Smooth muscle cell (in vitro differentiated cells): ENCODE results near the gene SLAMF7. TPM values are rescaled to one million over a fixed set of nuclear protein-coding genes. Genes with fewer than 3 reads are reported as not detected.

Source experiments
- DNase-seq: peaks from one replicate; lab custom pipeline; 2025; ENCODE audit not compliant: unreplicated experiment; lab: John Stamatoyannopoulos, UW
- H2AFZ ChIP-seq: fragments of 200-600 bp; sonication (generic); 2 replicates; pipeline ENCODE4 v1.6.0; 2016; ENCODE audit warnings: antibody characterized with exemption, low read depth, mild to moderate bottlenecking
- H3F3A ChIP-seq: fragments of 200-600 bp; sonication (generic); 2 replicates; pipeline ENCODE4 v1.6.0; 2017; ENCODE audit warnings: antibody characterized with exemption, low read depth
- H3K27ac ChIP-seq: fragments of 200-600 bp; sonication (generic); 2 replicates; pipeline ENCODE4 v1.5.1; 2016; ENCODE audit warnings: low read depth, mild to moderate bottlenecking
- H3K27me3 ChIP-seq: fragments of 200-600 bp; sonication (generic); 2 replicates; pipeline ENCODE4 v1.6.1; 2016; ENCODE audit warnings: low read depth, mild to moderate bottlenecking
- H3K36me3 ChIP-seq: fragments of 200-600 bp; sonication (generic); 2 replicates; pipeline ENCODE4 v1.5.1; 2016; ENCODE audit warnings: low read depth
- H3K4me1 ChIP-seq: fragments of 200-600 bp; sonication (generic); 2 replicates; pipeline ENCODE4 v1.5.1; 2016; ENCODE audit warnings: low read depth
- H3K4me2 ChIP-seq: fragments of 200-600 bp; sonication (generic); 2 replicates; pipeline ENCODE4 v1.6.0; 2016; ENCODE audit warnings: mild to moderate bottlenecking
- H3K4me3 ChIP-seq: fragments of 200-600 bp; sonication (generic); 2 replicates; pipeline ENCODE4 v1.5.1; 2016; ENCODE audit warnings: mild to moderate bottlenecking
- H3K79me2 ChIP-seq: fragments of 200-600 bp; sonication (generic); 2 replicates; pipeline ENCODE4 v1.6.0; 2016; ENCODE audit warnings: low read depth, mild to moderate bottlenecking
- H3K9ac ChIP-seq: fragments of 200-600 bp; sonication (generic); 2 replicates; pipeline ENCODE4 v1.6.0; 2016; ENCODE audit warnings: low read depth
- H3K9me3 ChIP-seq: fragments of 200-600 bp; sonication (generic); replicated peaks from 2 replicates; pipeline ENCODE4 v1.5.1; 2016; ENCODE audit warnings: low read depth
- H4K20me1 ChIP-seq: fragments of 200-600 bp; sonication (generic); 2 replicates; pipeline ENCODE4 v1.6.0; 2016; ENCODE audit warnings: low read depth
- WGBS: methylation state at CpG from one replicate; pipeline ENCODE4 v1.1.7; 2016; ENCODE audit warnings: low lambda C conversion rate; 5-methylcytosine and 5-hydroxymethylcytosine counted together
- polyA plus RNA-seq: library from polyadenylated mRNA; unstranded; fragments of >200 nt; fragmentation: Nextera tagmentation; extraction: Ambion mirVana; gene quantifications from 2 replicates; pipeline ENCODE4 v1.2.1, GENCODE V29; 2016
- total RNA-seq: library from RNA; depleted of rRNA; stranded (reverse); fragments of >200 nt; gene quantifications from 2 replicates; pipeline ENCODE4 v1.2.3, GENCODE V29; 2014
- TF ChIP-seq, protein P1 (sequence below): fragments of 200-600 bp; sonication (generic); IDR thresholded peaks from 2 replicates; pipeline ENCODE4 v1.5.1; 2017; ENCODE audit warnings: borderline replicate concordance, mild to moderate bottlenecking, antibody characterized with exemption; ENCODE audit not compliant: insufficient read depth, poor library complexity, severe bottlenecking

The SLAMF7 gene
- total and polyA plus RNA-seq, 2 experiments from 2014 or later = not detected

DNA sequence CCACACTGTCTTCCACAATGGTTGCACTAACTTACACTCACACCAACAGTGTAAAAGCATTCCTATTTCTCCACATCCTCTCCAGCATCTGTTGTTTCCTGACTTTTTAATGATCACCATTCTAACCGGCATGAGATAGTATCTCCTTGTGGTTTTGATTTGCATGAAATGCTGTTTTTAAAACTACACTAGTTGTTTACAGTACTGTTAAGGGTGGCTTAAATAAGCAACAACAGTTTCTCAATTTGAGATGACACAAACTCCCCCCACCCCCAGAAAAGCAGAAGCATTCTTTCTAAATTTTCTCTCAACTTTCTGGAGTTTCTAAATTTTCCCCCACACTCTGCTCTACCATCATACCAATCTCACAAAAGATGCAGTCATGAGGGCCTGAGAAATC lies 7.1 kb upstream of the SLAMF7 start:
- Histone ChIP-seq H3K36me3 (no peaks in the 10 kb centered on the region), H3F3A (no peaks in the 10 kb centered on the region), H3K4me2 (no peak overlapping the region), H3K9ac (no peak overlapping the region), H3K79me2 (no peaks in the 10 kb centered on the region), H4K20me1 (no peaks in the 10 kb centered on the region), H3K9me3 (no peaks in the 10 kb centered on the region), H2AFZ (no peak overlapping the region), H3K4me3 (no peak overlapping the region), H3K27ac (no peak overlapping the region), H3K27me3 (no peaks in the 10 kb centered on the region), H3K4me1 (no peaks in the 10 kb centered on the region)
- WGBS = 62% methylated on average over 1 of the region's 1 CpG
- TF ChIP-seq, protein P1, sequence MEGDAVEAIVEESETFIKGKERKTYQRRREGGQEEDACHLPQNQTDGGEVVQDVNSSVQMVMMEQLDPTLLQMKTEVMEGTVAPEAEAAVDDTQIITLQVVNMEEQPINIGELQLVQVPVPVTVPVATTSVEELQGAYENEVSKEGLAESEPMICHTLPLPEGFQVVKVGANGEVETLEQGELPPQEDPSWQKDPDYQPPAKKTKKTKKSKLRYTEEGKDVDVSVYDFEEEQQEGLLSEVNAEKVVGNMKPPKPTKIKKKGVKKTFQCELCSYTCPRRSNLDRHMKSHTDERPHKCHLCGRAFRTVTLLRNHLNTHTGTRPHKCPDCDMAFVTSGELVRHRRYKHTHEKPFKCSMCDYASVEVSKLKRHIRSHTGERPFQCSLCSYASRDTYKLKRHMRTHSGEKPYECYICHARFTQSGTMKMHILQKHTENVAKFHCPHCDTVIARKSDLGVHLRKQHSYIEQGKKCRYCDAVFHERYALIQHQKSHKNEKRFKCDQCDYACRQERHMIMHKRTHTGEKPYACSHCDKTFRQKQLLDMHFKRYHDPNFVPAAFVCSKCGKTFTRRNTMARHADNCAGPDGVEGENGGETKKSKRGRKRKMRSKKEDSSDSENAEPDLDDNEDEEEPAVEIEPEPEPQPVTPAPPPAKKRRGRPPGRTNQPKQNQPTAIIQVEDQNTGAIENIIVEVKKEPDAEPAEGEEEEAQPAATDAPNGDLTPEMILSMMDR = no peak
- DNase-seq = no peak

DNA sequence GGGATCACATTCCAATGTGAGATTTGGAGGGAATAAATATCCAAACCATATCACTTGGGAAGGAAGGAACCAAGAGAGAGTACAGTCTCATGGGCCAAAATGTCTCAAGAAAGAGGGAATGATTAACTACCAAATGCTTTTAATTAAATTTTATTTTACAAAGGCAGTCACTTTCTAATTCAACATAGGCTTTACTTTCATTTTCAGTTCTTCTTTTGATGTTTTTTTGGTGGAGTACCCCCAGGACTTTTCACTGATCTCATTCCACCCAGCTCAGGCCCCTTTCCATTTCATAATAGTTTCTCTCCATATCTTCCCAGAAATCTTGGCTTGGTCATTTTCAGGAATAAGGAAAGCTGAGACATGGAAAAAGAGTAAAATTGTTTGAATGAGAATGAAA lies 5.1 kb upstream of the SLAMF7 start:
- H3K27ac ChIP-seq = no peak overlapping the region
- no peaks in the 10 kb centered on the region for H3K36me3 ChIP-seq
- no peak overlapping the region for H2AFZ ChIP-seq
- no peak overlapping the region for H3K4me2 ChIP-seq
- DNase-seq = no peak
- no peaks in the 10 kb centered on the region for H3K27me3 ChIP-seq
- no peaks in the 10 kb centered on the region for H3K79me2 ChIP-seq
- H3K4me3 ChIP-seq = no peak overlapping the region
- no peaks in the 10 kb centered on the region for H3K4me1 ChIP-seq
- no peak overlapping the region for H3K9ac ChIP-seq
- TF ChIP-seq, protein P1 = no peak
- no peaks in the 10 kb centered on the region for H3F3A ChIP-seq
- no peaks in the 10 kb centered on the region for H4K20me1 ChIP-seq
- H3K9me3 ChIP-seq = no peaks in the 10 kb centered on the region

DNA sequence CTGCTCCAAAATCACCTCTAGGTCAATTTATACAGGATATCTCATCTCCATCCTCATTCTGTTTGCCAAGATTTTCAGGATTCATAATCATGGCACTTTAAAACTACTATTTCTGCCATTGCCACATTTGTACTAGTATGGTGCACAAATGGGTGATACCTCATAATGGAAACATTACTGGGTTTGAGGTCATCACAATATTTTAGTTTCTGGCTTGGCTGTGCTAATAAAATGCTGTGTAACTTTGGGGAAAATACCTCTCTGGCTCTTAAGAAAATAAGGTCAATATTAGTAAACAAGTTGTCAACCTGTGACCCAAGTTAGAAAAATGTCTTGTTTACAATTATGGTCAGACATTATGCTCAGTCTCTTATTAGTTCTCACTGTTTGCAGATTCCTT lies 4.7 kb upstream of the SLAMF7 start:
- Histone ChIP-seq H3K4me3 (no peak overlapping the region), H3K27ac (no peak overlapping the region), H3K9ac (no peak overlapping the region), H3K79me2 (no peaks in the 10 kb centered on the region), H3K36me3 (no peaks in the 10 kb centered on the region), H3K4me2 (no peak overlapping the region), H3F3A (no peaks in the 10 kb centered on the region), H2AFZ (no peak overlapping the region), H4K20me1 (no peaks in the 10 kb centered on the region), H3K4me1 (no peaks in the 10 kb centered on the region), H3K27me3 (no peaks in the 10 kb centered on the region), H3K9me3 (no peaks in the 10 kb centered on the region)
- no peak for DNase-seq
- TF ChIP-seq, protein P1 = no peak

DNA sequence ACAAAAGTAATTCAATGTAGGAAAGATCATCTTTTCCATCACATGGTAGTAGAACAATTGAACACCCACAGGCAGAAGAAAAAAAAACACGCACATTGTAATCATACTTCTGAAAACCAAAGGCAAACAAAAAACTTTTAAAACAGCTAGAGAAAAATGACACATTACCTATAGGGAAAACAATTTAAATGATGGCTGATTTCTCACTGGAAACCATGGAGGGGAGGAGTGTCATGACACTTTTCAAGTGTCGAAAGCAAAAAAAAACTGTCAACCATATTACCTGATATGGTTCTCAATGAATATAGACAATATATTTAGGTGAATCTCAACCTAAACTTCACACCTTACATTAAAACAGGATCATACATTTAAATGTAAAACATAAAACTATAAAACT lies 776 bp upstream of the SLAMF7 start:
- Histone ChIP-seq H4K20me1 (no peaks in the 10 kb centered on the region), H2AFZ (no peak overlapping the region), H3K4me1 (no peaks in the 10 kb centered on the region), H3F3A (no peaks in the 10 kb centered on the region), H3K27ac (no peak overlapping the region), H3K27me3 (no peaks in the 10 kb centered on the region), H3K36me3 (no peaks in the 10 kb centered on the region), H3K4me3 (no peak overlapping the region), H3K79me2 (no peaks in the 10 kb centered on the region), H3K9me3 (no peaks in the 10 kb centered on the region), H3K9ac (no peak overlapping the region), H3K4me2 (no peak overlapping the region)
- WGBS = 95% methylated on average over 2 of the region's 2 CpGs
- DNase-seq = no peak
- TF ChIP-seq, protein P1 = no peak
